OCI-M2 (cell line): ENCODE results near the gene ST6GALNAC6.
"Not testable (repeated sequence)": the region's sequence is repeated elsewhere in the genome, so short reads cannot be mapped to it uniquely, and the experiment has no call there.

Experiments
- DNase-seq: peaks from one replicate; lab custom pipeline; 2025; ENCODE audit not compliant: unreplicated experiment; lab: John Stamatoyannopoulos, UW

ST6GALNAC6 gene

DNA sequence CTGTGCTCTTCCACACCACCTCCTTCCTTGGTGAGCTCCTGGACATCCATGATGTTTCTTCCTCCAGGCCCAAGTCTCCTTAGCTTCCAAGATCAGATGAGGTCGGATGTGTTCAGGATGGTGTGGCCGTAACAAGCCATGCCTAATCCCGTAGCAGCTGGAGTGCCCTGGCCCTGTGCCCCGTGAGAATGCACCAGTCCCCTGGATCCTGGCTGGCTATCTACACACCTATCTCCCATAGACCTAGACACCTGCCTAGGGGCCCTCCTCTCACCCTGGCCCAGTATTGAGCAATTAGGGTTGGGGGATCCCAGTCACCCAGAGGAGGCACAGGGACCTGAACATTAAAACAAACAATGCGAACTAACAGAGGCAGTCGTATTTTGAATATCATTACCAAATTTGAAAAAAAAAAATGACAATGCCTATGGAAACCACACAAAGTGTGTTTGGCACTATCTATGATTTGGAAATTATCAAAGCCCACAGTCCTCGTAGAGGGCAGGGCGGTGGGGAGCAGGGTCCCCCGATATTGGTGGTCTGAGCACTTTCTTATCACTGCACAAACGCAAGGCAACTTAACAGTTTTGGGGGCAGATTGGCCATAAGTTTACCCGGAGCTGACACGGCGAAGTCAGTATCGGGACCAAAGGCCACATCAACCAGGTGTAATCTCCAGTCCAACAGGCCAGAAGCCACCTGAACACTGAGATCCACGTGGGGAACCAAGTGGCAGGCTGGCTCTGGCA, 58.1 kb downstream of the ST6GALNAC6 start:
- DNase-seq = no peak

DNA sequence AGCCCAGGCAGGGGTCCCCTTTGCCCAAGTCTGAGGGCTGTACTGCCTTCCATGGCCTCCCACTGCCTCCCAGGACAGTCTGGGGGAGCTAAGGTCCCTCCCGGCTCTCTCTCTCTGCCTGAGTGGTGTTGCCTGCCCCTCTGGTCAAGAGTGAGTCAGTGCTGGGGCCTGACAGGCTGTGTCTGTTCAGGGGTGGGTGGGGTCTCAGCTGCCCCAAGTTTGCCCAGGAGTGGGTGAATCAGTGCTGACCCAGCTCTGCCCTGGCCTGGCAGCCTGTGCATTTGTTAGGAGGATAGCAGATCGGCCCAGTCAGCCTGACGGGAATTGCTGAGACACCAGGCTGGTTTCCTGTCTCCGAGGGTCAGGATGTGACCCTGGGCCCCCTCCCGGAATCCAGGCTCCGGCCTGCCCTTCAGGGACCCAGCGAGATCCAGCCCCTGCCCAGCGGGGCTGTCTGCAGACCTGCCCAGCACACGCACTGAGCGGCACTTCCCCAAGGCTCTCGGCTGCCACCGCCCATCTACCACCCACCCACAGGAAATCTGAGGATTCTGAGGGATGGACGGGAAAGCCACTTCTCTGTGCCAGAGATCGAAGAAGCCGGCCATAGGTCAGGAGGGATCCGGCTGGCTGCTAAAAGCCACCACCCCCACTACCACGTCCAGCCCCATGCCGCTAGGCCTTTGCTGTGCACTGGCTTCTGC, 60.9 kb downstream of the ST6GALNAC6 start:
- DNase-seq = no peak

DNA sequence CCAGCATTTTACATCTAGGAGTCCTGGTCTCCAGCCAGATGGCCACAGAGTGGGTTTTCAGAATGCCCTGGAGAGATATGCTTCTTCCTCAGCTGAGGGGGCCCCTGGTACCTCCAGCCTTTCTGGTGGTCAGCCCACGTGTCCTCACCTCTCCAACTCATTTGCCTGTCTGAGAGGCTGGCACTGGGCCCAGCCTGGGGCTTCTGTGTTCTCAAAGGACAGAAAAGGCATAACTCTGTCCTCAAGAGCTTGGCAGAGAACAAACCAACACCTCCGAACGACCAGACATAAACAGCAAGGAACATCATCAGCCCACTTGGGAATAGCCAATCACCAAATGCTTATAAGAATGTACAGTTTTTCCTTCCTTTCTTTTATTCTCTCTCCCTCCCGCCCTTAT, 62.1 kb downstream of the ST6GALNAC6 start:
- no peak for DNase-seq

DNA sequence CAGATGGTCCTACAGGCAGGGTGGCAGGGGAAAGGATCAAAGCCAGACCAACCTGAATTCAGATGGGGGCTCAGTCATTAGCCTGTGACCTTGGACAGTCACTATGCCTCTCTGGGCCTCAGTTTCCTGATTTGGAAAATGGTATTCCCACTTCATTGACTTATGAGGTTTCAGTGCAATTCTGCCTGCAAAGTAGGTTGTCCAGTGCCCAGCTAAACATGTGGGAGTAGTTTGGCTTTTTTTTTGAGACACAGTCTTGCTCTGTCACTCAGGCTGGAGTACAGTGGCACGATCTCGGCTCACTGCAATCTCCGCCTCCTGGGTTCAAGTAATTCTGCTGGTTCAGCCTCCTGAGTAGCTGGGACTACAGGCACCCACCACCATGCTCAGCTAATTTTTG, 62.8 kb downstream of the ST6GALNAC6 start:
- DNase-seq = not testable (repeated sequence)

DNA sequence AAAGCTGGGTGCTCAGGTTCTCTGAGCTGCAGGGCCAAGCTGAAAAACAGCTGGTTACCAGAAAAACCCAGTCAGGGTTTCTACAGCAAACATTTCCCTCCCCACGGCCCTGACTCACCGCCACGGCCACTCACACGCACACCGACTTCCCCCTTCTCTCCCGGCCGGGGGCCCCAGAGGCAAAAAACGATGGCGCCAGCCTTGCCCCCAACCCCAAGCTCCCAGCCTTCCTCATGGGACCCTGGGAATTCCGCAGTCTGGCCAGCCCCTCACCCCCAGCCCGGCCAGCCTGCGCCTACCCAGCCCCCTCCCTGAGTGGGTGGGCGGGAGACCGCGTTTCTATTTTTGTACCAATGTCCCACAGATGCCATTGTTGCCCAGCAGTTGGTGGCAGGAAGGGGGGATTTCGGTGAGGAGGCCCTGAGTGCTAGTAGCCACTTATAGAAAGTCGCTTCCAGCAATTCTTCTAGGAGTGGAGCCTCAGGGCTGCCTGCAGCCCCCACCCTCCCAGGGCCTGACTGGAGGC, 63.3 kb downstream of the ST6GALNAC6 start:
- DNase-seq = no peak
